GM12892 (cell line): Measurements from ENCODE around the gene HHIP.

ENCODE experiments used
- POLR2A ChIP-seq: IDR thresholded peaks from 2 replicates; pipeline ENCODE4 v1.6.1; 2011; ENCODE audit warnings: low read depth, low read length, control low read depth
- TAF1 ChIP-seq: IDR thresholded peaks from 2 replicates; pipeline ENCODE4 v1.6.1; 2011; ENCODE audit warnings: low read depth, mild to moderate bottlenecking, control low read depth, low read length, borderline replicate concordance

DNA sequence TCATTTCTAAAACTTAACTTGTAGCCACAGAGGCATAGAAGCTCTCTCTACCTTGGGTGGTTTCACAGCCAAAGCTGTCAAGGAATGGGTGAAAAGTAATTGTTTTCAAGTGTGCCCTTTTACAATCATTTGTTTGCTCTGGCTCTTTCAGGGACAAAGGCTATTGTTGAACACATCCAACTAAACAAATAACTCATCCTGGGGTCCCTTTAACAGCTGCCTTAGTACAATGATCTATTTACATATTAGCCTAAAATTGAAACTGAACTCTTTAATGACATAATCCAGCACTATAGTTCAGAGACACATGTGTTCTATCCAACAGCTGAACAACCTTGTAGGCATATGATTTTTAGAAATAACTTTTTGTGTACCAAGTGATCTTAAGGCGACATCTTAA lies 3.7 kb downstream of the HHIP start:
- no peak for TF ChIP-seq POLR2A
- no peak for TF ChIP-seq TAF1
